Muscle layer of colon (tissue), 2 donors: Measurements from ENCODE around the gene RASGRF2.
"Not testable (repeated sequence)": the region's sequence is repeated elsewhere in the genome, so short reads cannot be mapped to it uniquely, and the experiment has no call there.

Source experiments
- H3K27ac ChIP-seq: one replicate; pipeline ENCODE4 v1.7.0; 2013; ENCODE audit warnings: low read depth, mild to moderate bottlenecking, low read length, moderate library complexity
- H3K27me3 ChIP-seq, 2 donors: one replicate each; pipeline ENCODE4 v1.7.0; 2013; ENCODE audit warnings: low read length in 2 of 2, mild to moderate bottlenecking in 2 of 2; ENCODE audit not compliant: insufficient read depth in 2 of 2, control insufficient read depth in 1 of 2
- H3K36me3 ChIP-seq: one replicate; pipeline ENCODE4 v1.7.0; 2013; ENCODE audit warnings: mild to moderate bottlenecking, low read length; ENCODE audit not compliant: insufficient read depth
- H3K4me1 ChIP-seq: one replicate; pipeline ENCODE4 v1.7.0; 2013; ENCODE audit warnings: mild to moderate bottlenecking, low read length; ENCODE audit not compliant: insufficient read depth
- H3K4me3 ChIP-seq, 2 donors: one replicate each; pipeline ENCODE4 v1.7.0; 2013; ENCODE audit warnings: low read length in 2 of 2, low read depth in 1 of 2, mild to moderate bottlenecking in 1 of 2, moderate library complexity in 1 of 2
- H3K9ac ChIP-seq: one replicate; pipeline ENCODE4 v1.7.0; 2013; ENCODE audit warnings: low read length
- H3K9me3 ChIP-seq: one replicate; pipeline ENCODE4 v1.7.0; 2013; ENCODE audit warnings: mild to moderate bottlenecking, low read length
- donor health status: abdominal sarcoma.
- donor health status: Adenocarcinoma of cecum.

RASGRF2 gene

GRCh38 chr5:81250004-81250403, 289.8 kb downstream of the RASGRF2 start:
- Histone ChIP-seq H3K9ac (no peak overlapping the region), H3K4me1 (peaks cover 7% of the 10 kb centered on the region), H3K27ac (no peak overlapping the region), H3K4me3 (no peak overlapping the region), H3K27me3 (no peaks in the 10 kb centered on the region), H3K9me3 (no peaks in the 10 kb centered on the region), H3K36me3 (peaks cover 6% of the 10 kb centered on the region)

- Histone ChIP-seq H3K4me1 (peaks cover 7% of the 10 kb centered on the region), H3K36me3 (peaks cover 6% of the 10 kb centered on the region), H3K9ac (no peak overlapping the region), H3K9me3 (no peaks in the 10 kb centered on the region), H3K27ac (no peak overlapping the region), H3K27me3 (no peaks in the 10 kb centered on the region), H3K4me3 (no peak overlapping the region)
These were observed 291.8 kb downstream of the RASGRF2 start for GRCh38 chr5:81251922-81252321.

GRCh38 chr5:81252904-81253303, 292.7 kb downstream of the RASGRF2 start:
- Histone ChIP-seq H3K27ac (no peak overlapping the region), H3K9me3 (no peaks in the 10 kb centered on the region), H3K27me3 (no peaks in the 10 kb centered on the region), H3K4me1 (peaks cover 7% of the 10 kb centered on the region), H3K4me3 (no peak overlapping the region), H3K9ac (no peak overlapping the region), H3K36me3 (peaks cover 6% of the 10 kb centered on the region)

GRCh38 chr5:81253875-81254274, 293.7 kb downstream of the RASGRF2 start:
- H3K4me1 ChIP-seq, result no peaks in the 10 kb centered on the region

GRCh38 chr5:81254886-81255559, 294.9 kb downstream of the RASGRF2 start:
- no peaks in the 10 kb centered on the region for H3K27me3 ChIP-seq
- no peak overlapping the region for H3K27ac ChIP-seq
- peaks cover 14% of the 10 kb centered on the region for H3K36me3 ChIP-seq

More at GRCh38 chr5:81253875-81254274, 293.7 kb downstream of the RASGRF2 start:
- Histone ChIP-seq H3K36me3 (peaks cover 6% of the 10 kb centered on the region), H3K4me3 (no peak overlapping the region), H3K9me3 (no peaks in the 10 kb centered on the region), H3K27me3 (no peaks in the 10 kb centered on the region), H3K27ac (no peak overlapping the region), H3K9ac (no peak overlapping the region)

GRCh38 chr5:81256766-81257165, 296.6 kb downstream of the RASGRF2 start:
- Histone ChIP-seq H3K4me1 (no peaks in the 10 kb centered on the region), H3K4me3 (no peak overlapping the region), H3K27me3 (no peaks in the 10 kb centered on the region), H3K36me3 (peaks cover 14% of the 10 kb centered on the region), H3K9ac (no peak overlapping the region), H3K9me3 (no peaks in the 10 kb centered on the region), H3K27ac (no peak overlapping the region)

More at GRCh38 chr5:81254886-81255559, 294.9 kb downstream of the RASGRF2 start:
- H3K9ac ChIP-seq, result no peak overlapping the region
- H3K4me1 ChIP-seq, result no peaks in the 10 kb centered on the region
- no peak overlapping the region for H3K4me3 ChIP-seq
- H3K9me3 ChIP-seq, result no peaks in the 10 kb centered on the region

GRCh38 chr5:81262796-81263195, 302.6 kb downstream of the RASGRF2 start:
- H3K9ac ChIP-seq, H3K4me3 ChIP-seq, H3K27ac ChIP-seq, H3K4me1 ChIP-seq, H3K36me3 ChIP-seq, H3K9me3 ChIP-seq, H3K27me3 ChIP-seq: not testable (repeated sequence)

GRCh38 chr5:81265101-81265500, 304.9 kb downstream of the RASGRF2 start:
- no peaks in the 10 kb centered on the region for H3K36me3 ChIP-seq
- no peaks in the 10 kb centered on the region for H3K4me1 ChIP-seq
- H3K27me3 ChIP-seq, result no peaks in the 10 kb centered on the region
- H3K9ac ChIP-seq, result no peak overlapping the region
- H3K4me3 ChIP-seq, result no peak overlapping the region
- H3K9me3 ChIP-seq, result no peaks in the 10 kb centered on the region
- H3K27ac ChIP-seq, result no peak overlapping the region

- Histone ChIP-seq H3K36me3 (no peaks in the 10 kb centered on the region), H3K9ac (no peak overlapping the region), H3K9me3 (no peaks in the 10 kb centered on the region), H3K4me3 (no peak overlapping the region), H3K27ac (no peak overlapping the region), H3K27me3 (no peaks in the 10 kb centered on the region), H3K4me1 (no peaks in the 10 kb centered on the region)
These were observed 308.5 kb downstream of the RASGRF2 start for GRCh38 chr5:81268521-81269196.

GRCh38 chr5:81269751-81270393, 309.7 kb downstream of the RASGRF2 start:
- H3K27me3 ChIP-seq, result no peaks in the 10 kb centered on the region
- H3K9me3 ChIP-seq, result peaks cover 1% of the 10 kb centered on the region
- H3K4me1 ChIP-seq, result no peaks in the 10 kb centered on the region
- no peak overlapping the region for H3K4me3 ChIP-seq
- H3K9ac ChIP-seq, result no peak overlapping the region
- no peaks in the 10 kb centered on the region for H3K36me3 ChIP-seq
- no peak overlapping the region for H3K27ac ChIP-seq

- not testable (repeated sequence) for H3K27ac ChIP-seq, H3K36me3 ChIP-seq, H3K4me1 ChIP-seq, H3K4me3 ChIP-seq, H3K9ac ChIP-seq, H3K27me3 ChIP-seq, H3K9me3 ChIP-seq
These were observed 310.3 kb downstream of the RASGRF2 start for GRCh38 chr5:81270394-81271027.
